ENCODE results near the gene TMEM74B.

Gene TMEM74B

GRCh38 chr20:1146957-1147356 is 37.8 kb downstream of the TMEM74B start:
- H3K4me1 ChIP-seq (ENCODE audit: control extremely low read depth in 1 of 4, control insufficient read depth in 4 of 4, insufficient read depth in 4 of 4, low read length in 3 of 4) = no peaks in the 10 kb centered on the region
- ChIA-PET CTCF (interaction anchor here (0.9 to 1.0 kb wide), 2 partner anchors 12 to 66 kb away, joined by 3 read pairs; no protein-coding TSS in a partner anchor), POLR2A (no interaction called here)
- DNase-seq = no peak
- no CpG with 5 or more reads among the region's 5 CpGs for WGBS (ENCODE audit: insufficient coverage)
- no peak overlapping the region for H3K27ac ChIP-seq (ENCODE audit: insufficient read depth in 1 of 2, low read depth in 1 of 2, low read length in 2 of 2, poor library complexity in 1 of 2, severe bottlenecking in 2 of 2)
- no peaks in the 10 kb centered on the region for H3K9me3 ChIP-seq (ENCODE audit: control extremely low read depth in 1 of 5, control insufficient read depth in 4 of 5, insufficient read depth in 2 of 5, low read depth in 1 of 5, low read length in 4 of 5)
- no peaks in the 10 kb centered on the region for H3K27me3 ChIP-seq (replicated peaks in 2 of 5; ENCODE audit: control insufficient read depth in 4 of 5, insufficient read depth in 5 of 5, low read length in 4 of 5)
- H3K4me3 ChIP-seq (ENCODE audit: control insufficient read depth in 1 of 7, extremely low read depth in 1 of 7, insufficient read depth in 4 of 7, low read depth in 2 of 7, low read length in 6 of 7) = no peak overlapping the region
- H3K36me3 ChIP-seq (ENCODE audit: control insufficient read depth in 4 of 4, insufficient read depth in 4 of 4, low read length in 3 of 4) = peaks cover 12 to 68% (median 40%) of the 10 kb centered on the region in 4 experiments

- no peak overlapping the region for H3K27ac ChIP-seq (ENCODE audit: insufficient read depth in 1 of 2, low read depth in 1 of 2, low read length in 2 of 2, poor library complexity in 1 of 2, severe bottlenecking in 2 of 2)
- peak in 1 of 3 donors; percentile 8 for DNase-seq
- H3K4me1 ChIP-seq (ENCODE audit: control extremely low read depth in 1 of 4, control insufficient read depth in 4 of 4, insufficient read depth in 4 of 4, low read length in 3 of 4) = no peaks in the 10 kb centered on the region
- POLR2A ChIA-PET = no interaction called here
- CTCF ChIA-PET = interaction anchor here (1.7 kb wide), 1 partner anchor 36 kb away, joined by 5 read pairs; no protein-coding TSS in a partner anchor
- peaks cover 11 to 74% (median 41%) of the 10 kb centered on the region in 4 experiments for H3K36me3 ChIP-seq (ENCODE audit: control insufficient read depth in 4 of 4, insufficient read depth in 4 of 4, low read length in 3 of 4)
- no peaks in the 10 kb centered on the region for H3K27me3 ChIP-seq (replicated peaks in 2 of 5; ENCODE audit: control insufficient read depth in 4 of 5, insufficient read depth in 5 of 5, low read length in 4 of 5)
- WGBS (ENCODE audit: insufficient coverage) = 98% methylated on average over 7 of the region's 10 CpGs
- H3K9me3 ChIP-seq (ENCODE audit: control extremely low read depth in 1 of 5, control insufficient read depth in 4 of 5, insufficient read depth in 2 of 5, low read depth in 1 of 5, low read length in 4 of 5) = no peaks in the 10 kb centered on the region
- no peak overlapping the region for H3K4me3 ChIP-seq (ENCODE audit: control insufficient read depth in 1 of 7, extremely low read depth in 1 of 7, insufficient read depth in 4 of 7, low read depth in 2 of 7, low read length in 6 of 7)
Observed at GRCh38 chr20:1144401-1145172, 40.2 kb downstream of the TMEM74B start.

GRCh38 chr20:1137236-1137635 is 47.5 kb downstream of the TMEM74B start:
- H3K27me3 ChIP-seq (replicated peaks in 2 of 5; ENCODE audit: control insufficient read depth in 4 of 5, insufficient read depth in 5 of 5, low read length in 4 of 5) = no peaks in the 10 kb centered on the region
- H3K27ac ChIP-seq (ENCODE audit: insufficient read depth in 1 of 2, low read depth in 1 of 2, low read length in 2 of 2, poor library complexity in 1 of 2, severe bottlenecking in 2 of 2) = no peak overlapping the region
- DNase-seq = no peak
- ChIA-PET CTCF (no interaction called here), POLR2A (no interaction called here)
- H3K4me1 ChIP-seq (ENCODE audit: control extremely low read depth in 1 of 4, control insufficient read depth in 4 of 4, insufficient read depth in 4 of 4, low read length in 3 of 4) = no peaks in the 10 kb centered on the region
- WGBS (ENCODE audit: insufficient coverage) = 100% methylated on average over 1 of the region's 4 CpGs
- peaks cover 0 to 7% (median 0%) of the 10 kb centered on the region in 5 experiments for H3K9me3 ChIP-seq (ENCODE audit: control extremely low read depth in 1 of 5, control insufficient read depth in 4 of 5, insufficient read depth in 2 of 5, low read depth in 1 of 5, low read length in 4 of 5)
- H3K36me3 ChIP-seq (ENCODE audit: control insufficient read depth in 4 of 4, insufficient read depth in 4 of 4, low read length in 3 of 4) = peaks cover 28 to 82% (median 48%) of the 10 kb centered on the region in 4 experiments
- no peak overlapping the region for H3K4me3 ChIP-seq (ENCODE audit: control insufficient read depth in 1 of 7, extremely low read depth in 1 of 7, insufficient read depth in 4 of 7, low read depth in 2 of 7, low read length in 6 of 7)

- Histone ChIP-seq H3K9me3 (ENCODE audit: control extremely low read depth in 1 of 5, control insufficient read depth in 4 of 5, insufficient read depth in 2 of 5, low read depth in 1 of 5, low read length in 4 of 5) (peaks cover 0 to 7% (median 0%) of the 10 kb centered on the region in 5 experiments), H3K27me3 (replicated peaks in 2 of 5; ENCODE audit: control insufficient read depth in 4 of 5, insufficient read depth in 5 of 5, low read length in 4 of 5) (no peaks in the 10 kb centered on the region), H3K4me3 (ENCODE audit: control insufficient read depth in 1 of 7, extremely low read depth in 1 of 7, insufficient read depth in 4 of 7, low read depth in 2 of 7, low read length in 6 of 7) (no peak overlapping the region), H3K36me3 (ENCODE audit: control insufficient read depth in 4 of 4, insufficient read depth in 4 of 4, low read length in 3 of 4) (peaks cover 23 to 78% (median 52%) of the 10 kb centered on the region in 4 experiments), H3K4me1 (ENCODE audit: control extremely low read depth in 1 of 4, control insufficient read depth in 4 of 4, insufficient read depth in 4 of 4, low read length in 3 of 4) (peaks cover 0 to 13% (median 3%) of the 10 kb centered on the region in 4 experiments), H3K27ac (ENCODE audit: insufficient read depth in 1 of 2, low read depth in 1 of 2, low read length in 2 of 2, poor library complexity in 1 of 2, severe bottlenecking in 2 of 2) (no peak overlapping the region)
- no peak for DNase-seq
- CTCF ChIA-PET = interaction anchor here (1.1 kb wide), 1 partner anchor 12 kb away, joined by 3 read pairs; no protein-coding TSS in a partner anchor
- POLR2A ChIA-PET = no interaction called here
- WGBS (ENCODE audit: insufficient coverage) = 94% methylated on average over 10 of the region's 12 CpGs
Observed at GRCh38 chr20:1134836-1135235, 49.9 kb downstream of the TMEM74B start.

- ChIA-PET CTCF (interaction anchor here (1.1 kb wide), 1 partner anchor 12 kb away, joined by 3 read pairs; no protein-coding TSS in a partner anchor), POLR2A (no interaction called here)
- 100% methylated on average over 2 of the region's 2 CpGs for WGBS (ENCODE audit: insufficient coverage)
- no peak overlapping the region for H3K4me3 ChIP-seq (ENCODE audit: control insufficient read depth in 1 of 7, extremely low read depth in 1 of 7, insufficient read depth in 4 of 7, low read depth in 2 of 7, low read length in 6 of 7)
- H3K27ac ChIP-seq (ENCODE audit: insufficient read depth in 1 of 2, low read depth in 1 of 2, low read length in 2 of 2, poor library complexity in 1 of 2, severe bottlenecking in 2 of 2) = no peak overlapping the region
- no peak for DNase-seq
- peaks cover 0 to 7% (median 0%) of the 10 kb centered on the region in 5 experiments for H3K9me3 ChIP-seq (ENCODE audit: control extremely low read depth in 1 of 5, control insufficient read depth in 4 of 5, insufficient read depth in 2 of 5, low read depth in 1 of 5, low read length in 4 of 5)
- no peaks in the 10 kb centered on the region for H3K27me3 ChIP-seq (replicated peaks in 2 of 5; ENCODE audit: control insufficient read depth in 4 of 5, insufficient read depth in 5 of 5, low read length in 4 of 5)
- peaks cover 23 to 79% (median 56%) of the 10 kb centered on the region in 4 experiments for H3K36me3 ChIP-seq (ENCODE audit: control insufficient read depth in 4 of 4, insufficient read depth in 4 of 4, low read length in 3 of 4)
- H3K4me1 ChIP-seq (ENCODE audit: control extremely low read depth in 1 of 4, control insufficient read depth in 4 of 4, insufficient read depth in 4 of 4, low read length in 3 of 4) = peaks cover 0 to 13% (median 3%) of the 10 kb centered on the region in 4 experiments
Observed at GRCh38 chr20:1134355-1134754, 50.4 kb downstream of the TMEM74B start.

- 100% methylated on average over 2 of the region's 3 CpGs for WGBS (ENCODE audit: insufficient coverage)
- ChIA-PET CTCF (interaction anchor here (1.4 to 1.6 kb wide), 2 partner anchors 9 to 13 kb away, joined by 4 to 5 read pairs; partner anchors contain the start of gene PSMF1), POLR2A (no interaction called here)
- Histone ChIP-seq H3K9me3 (ENCODE audit: control extremely low read depth in 1 of 5, control insufficient read depth in 4 of 5, insufficient read depth in 2 of 5, low read depth in 1 of 5, low read length in 4 of 5) (peaks cover 0 to 7% (median 0%) of the 10 kb centered on the region in 5 experiments), H3K27me3 (replicated peaks in 2 of 5; ENCODE audit: control insufficient read depth in 4 of 5, insufficient read depth in 5 of 5, low read length in 4 of 5) (no peaks in the 10 kb centered on the region), H3K4me3 (ENCODE audit: control insufficient read depth in 1 of 7, extremely low read depth in 1 of 7, insufficient read depth in 4 of 7, low read depth in 2 of 7, low read length in 6 of 7) (no peak overlapping the region), H3K27ac (ENCODE audit: insufficient read depth in 1 of 2, low read depth in 1 of 2, low read length in 2 of 2, poor library complexity in 1 of 2, severe bottlenecking in 2 of 2) (no peak overlapping the region), H3K4me1 (ENCODE audit: control extremely low read depth in 1 of 4, control insufficient read depth in 4 of 4, insufficient read depth in 4 of 4, low read length in 3 of 4) (peaks cover 0 to 13% (median 3%) of the 10 kb centered on the region in 4 experiments), H3K36me3 (ENCODE audit: control insufficient read depth in 4 of 4, insufficient read depth in 4 of 4, low read length in 3 of 4) (peaks cover 29 to 78% (median 58%) of the 10 kb centered on the region in 4 experiments)
- DNase-seq = no peak
Observed at GRCh38 chr20:1131354-1131753, 53.4 kb downstream of the TMEM74B start.

- H3K36me3 ChIP-seq (ENCODE audit: control insufficient read depth in 4 of 4, insufficient read depth in 4 of 4, low read length in 3 of 4) = peaks cover 26 to 78% (median 56%) of the 10 kb centered on the region in 4 experiments
- no peak overlapping the region for H3K27ac ChIP-seq (ENCODE audit: insufficient read depth in 1 of 2, low read depth in 1 of 2, low read length in 2 of 2, poor library complexity in 1 of 2, severe bottlenecking in 2 of 2)
- H3K9me3 ChIP-seq (ENCODE audit: control extremely low read depth in 1 of 5, control insufficient read depth in 4 of 5, insufficient read depth in 2 of 5, low read depth in 1 of 5, low read length in 4 of 5) = peaks cover 0 to 7% (median 0%) of the 10 kb centered on the region in 5 experiments
- peak overlapping the region in 1 of 7 experiments; percentile 10 for H3K4me3 ChIP-seq (ENCODE audit: control insufficient read depth in 1 of 7, extremely low read depth in 1 of 7, insufficient read depth in 4 of 7, low read depth in 2 of 7, low read length in 6 of 7)
- no peaks in the 10 kb centered on the region for H3K27me3 ChIP-seq (replicated peaks in 2 of 5; ENCODE audit: control insufficient read depth in 4 of 5, insufficient read depth in 5 of 5, low read length in 4 of 5)
- ChIA-PET POLR2A (no interaction called here), CTCF (interaction anchor here (1.4 kb wide), 1 partner anchor 10 kb away, joined by 4 read pairs; no protein-coding TSS in a partner anchor)
- peak in 2 of 3 donors; percentile 51 to 62 for DNase-seq
- H3K4me1 ChIP-seq (ENCODE audit: control extremely low read depth in 1 of 4, control insufficient read depth in 4 of 4, insufficient read depth in 4 of 4, low read length in 3 of 4) = peaks cover 0 to 15% (median 3%) of the 10 kb centered on the region in 4 experiments
- 10% methylated on average over 2 of the region's 5 CpGs for WGBS (ENCODE audit: insufficient coverage)
Observed at GRCh38 chr20:1130847-1131246, 53.9 kb downstream of the TMEM74B start.
